Lower leg skin (tissue), 4 donors: ENCODE measurements around the gene YWHAE. TPM values are rescaled to one million over a fixed set of nuclear protein-coding genes. Genes with fewer than 3 reads are reported as not detected.
"Not testable (repeated sequence)": the region's sequence is repeated elsewhere in the genome, so short reads cannot be mapped to it uniquely, and the experiment has no call there.

Experiments
- DNase-seq, 2 donors: peaks; one replicate each; pipeline ENCODE4 v3.0.0-alpha.2; 2019; ENCODE audit warnings: low spot score in 2 of 2
- H3K4me3 ChIP-seq: fragments of 200-600 bp; sonication (generic); 2 replicates; pipeline ENCODE4 v1.5.1; 2017; ENCODE audit warnings: mild to moderate bottlenecking, low read depth; ENCODE audit not compliant: poor library complexity, severe bottlenecking
- POLR2A ChIP-seq, 2 donors: fragments of 450-650 bp; IDR thresholded peaks; one replicate each; pipeline ENCODE4 v1.6.1; 2016 to 2017; ENCODE audit warnings: antibody characterized with exemption in 2 of 2, mild to moderate bottlenecking in 1 of 2, moderate library complexity in 1 of 2
- WGBS, 2 donors: methylation state at CpG; one replicate each; pipeline ENCODE4 v1.1.5; 2018; 5-methylcytosine and 5-hydroxymethylcytosine counted together
- intact Hi-C: fragments of 100-400 bp; cut with DNase I; formaldehyde crosslinking; loops from one replicate; pipeline ENCODE4 v1.15.0; 2023; ENCODE audit warnings: low total_unique reads
- total RNA-seq, 4 donors: library from RNA; depleted of rRNA; stranded (reverse); fragments of >200 nt; gene quantifications; one replicate each; pipeline ENCODE4 v1.1.0, GENCODE V29; 2016
- TF ChIP-seq, protein P1 (sequence below), 3 donors: fragments of 450-650 bp; IDR thresholded peaks; one replicate each; pipeline ENCODE4 v1.5.1; 2016; ENCODE audit warnings: antibody characterized with exemption in 3 of 3, mild to moderate bottlenecking in 3 of 3, moderate library complexity in 2 of 3

The YWHAE gene
- total RNA-seq, 4 donors from 2014 or later = 431 to 648 (median 506) TPM

DNA sequence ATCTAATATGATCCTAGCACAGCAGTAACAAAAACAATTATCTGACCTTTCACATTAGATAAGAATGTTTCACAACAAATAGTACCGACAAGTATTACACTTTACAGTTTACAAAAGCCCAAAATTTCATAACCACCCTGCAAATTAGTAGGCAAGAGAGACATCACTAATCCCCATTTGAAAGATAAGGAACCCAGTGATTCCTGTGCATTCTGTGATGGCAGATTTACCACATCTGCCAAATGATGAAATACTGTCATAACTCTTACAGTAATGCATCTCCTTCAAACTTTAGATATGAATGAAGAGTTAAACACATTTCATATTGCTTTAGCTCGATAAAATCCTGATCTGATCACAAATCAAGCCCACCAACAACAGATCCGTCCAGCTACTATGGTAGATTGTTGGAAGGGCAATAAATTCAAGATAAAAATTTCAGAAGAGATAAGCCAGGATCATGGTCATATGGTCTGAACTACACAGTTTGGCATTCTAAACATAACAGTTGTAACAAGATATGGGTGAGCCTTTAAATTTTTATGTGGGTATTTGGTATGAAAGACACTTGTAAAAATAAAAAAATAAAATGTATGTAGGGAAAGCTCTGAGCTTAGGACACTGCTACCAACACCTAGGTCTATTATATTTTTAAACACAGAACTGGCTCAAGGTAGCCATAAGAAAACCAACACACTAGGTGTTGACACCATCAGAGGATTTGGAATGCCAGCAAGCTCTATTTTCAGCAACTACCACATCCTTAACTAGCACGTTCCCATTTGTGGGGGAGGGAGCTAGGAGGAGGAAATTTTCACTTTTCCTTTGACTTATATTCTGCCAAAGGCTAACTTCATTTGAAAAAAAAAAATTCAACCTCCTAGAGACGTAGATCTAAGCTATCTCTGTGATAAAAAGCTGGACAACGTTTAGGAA is 9.3 kb downstream of the YWHAE start:
- 24 to 25% methylated on average over 6 of the region's 6 CpGs for WGBS, 2 donors

DNA sequence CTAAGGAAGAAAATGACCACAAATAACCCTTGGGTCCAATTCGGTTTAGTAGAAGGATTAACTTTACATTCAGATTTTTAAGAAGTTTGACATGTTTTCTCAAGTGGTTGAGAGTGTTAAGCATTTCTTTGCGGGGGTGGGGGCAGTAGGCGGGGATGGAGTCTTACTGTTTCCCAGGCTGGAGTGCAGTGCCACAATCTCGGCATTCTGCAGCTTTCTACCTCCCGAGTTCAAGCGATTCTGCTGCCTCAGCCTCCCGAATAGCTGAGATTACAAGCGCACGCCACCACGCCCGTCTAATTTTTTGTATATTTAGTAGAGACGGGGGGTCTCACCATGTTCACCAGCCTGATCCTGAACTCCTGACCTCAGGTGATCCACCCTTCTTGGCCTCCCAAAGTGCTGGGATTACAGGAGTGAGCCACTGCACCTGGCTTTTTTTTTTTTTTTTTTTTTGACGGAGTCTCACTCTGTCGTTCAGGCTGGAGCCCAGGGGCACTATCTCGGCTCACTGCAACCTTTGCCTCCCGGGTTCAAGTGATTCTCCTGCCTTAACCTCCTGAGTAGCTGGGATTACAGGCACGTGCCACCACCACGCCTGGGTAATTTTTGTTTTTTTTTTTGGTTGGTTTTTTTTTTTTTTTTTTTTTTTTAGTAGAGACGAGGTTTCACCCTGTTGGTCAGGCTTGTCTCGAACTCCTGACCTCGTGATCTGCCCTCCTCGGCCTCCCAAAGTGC is 12.4 kb downstream of the YWHAE start:
- DNase-seq, H3K4me3 ChIP-seq, intact Hi-C loops: not testable (repeated sequence)
- 68 to 69% methylated on average over 21 to 22 of the region's 22 CpGs for WGBS, 2 donors

More for the DNA sequence above, 9.3 kb downstream of the YWHAE start:
- intact Hi-C loops = no loop called here
- no peak overlapping the region for H3K4me3 ChIP-seq
- no peak for DNase-seq
- no peak for TF ChIP-seq POLR2A (IDR thresholded peaks at IDR 0.05)
- TF ChIP-seq, protein P1, sequence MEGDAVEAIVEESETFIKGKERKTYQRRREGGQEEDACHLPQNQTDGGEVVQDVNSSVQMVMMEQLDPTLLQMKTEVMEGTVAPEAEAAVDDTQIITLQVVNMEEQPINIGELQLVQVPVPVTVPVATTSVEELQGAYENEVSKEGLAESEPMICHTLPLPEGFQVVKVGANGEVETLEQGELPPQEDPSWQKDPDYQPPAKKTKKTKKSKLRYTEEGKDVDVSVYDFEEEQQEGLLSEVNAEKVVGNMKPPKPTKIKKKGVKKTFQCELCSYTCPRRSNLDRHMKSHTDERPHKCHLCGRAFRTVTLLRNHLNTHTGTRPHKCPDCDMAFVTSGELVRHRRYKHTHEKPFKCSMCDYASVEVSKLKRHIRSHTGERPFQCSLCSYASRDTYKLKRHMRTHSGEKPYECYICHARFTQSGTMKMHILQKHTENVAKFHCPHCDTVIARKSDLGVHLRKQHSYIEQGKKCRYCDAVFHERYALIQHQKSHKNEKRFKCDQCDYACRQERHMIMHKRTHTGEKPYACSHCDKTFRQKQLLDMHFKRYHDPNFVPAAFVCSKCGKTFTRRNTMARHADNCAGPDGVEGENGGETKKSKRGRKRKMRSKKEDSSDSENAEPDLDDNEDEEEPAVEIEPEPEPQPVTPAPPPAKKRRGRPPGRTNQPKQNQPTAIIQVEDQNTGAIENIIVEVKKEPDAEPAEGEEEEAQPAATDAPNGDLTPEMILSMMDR (IDR thresholded peaks at IDR 0.05) = no peak

GRCh38 chr17:1386675-1387190 is 13.3 kb downstream of the YWHAE start:
- DNase-seq, intact Hi-C loops: not testable (repeated sequence)

GRCh38 chr17:1386265-1386664 is 13.8 kb downstream of the YWHAE start:
- no peak overlapping the region for H3K4me3 ChIP-seq
- TF ChIP-seq POLR2A (IDR thresholded peaks at IDR 0.05) = no peak
- TF ChIP-seq, protein P1 (IDR thresholded peaks at IDR 0.05) = no peak
- WGBS, 2 donors = 85 to 88% methylated on average over 2 of the region's 2 CpGs
- intact Hi-C loops = no loop called here
- DNase-seq = no peak

More at GRCh38 chr17:1386675-1387190, 13.3 kb downstream of the YWHAE start:
- WGBS, 2 donors = 71 to 75% methylated on average over 8 of the region's 8 CpGs
- H3K4me3 ChIP-seq = not testable (repeated sequence)

DNA sequence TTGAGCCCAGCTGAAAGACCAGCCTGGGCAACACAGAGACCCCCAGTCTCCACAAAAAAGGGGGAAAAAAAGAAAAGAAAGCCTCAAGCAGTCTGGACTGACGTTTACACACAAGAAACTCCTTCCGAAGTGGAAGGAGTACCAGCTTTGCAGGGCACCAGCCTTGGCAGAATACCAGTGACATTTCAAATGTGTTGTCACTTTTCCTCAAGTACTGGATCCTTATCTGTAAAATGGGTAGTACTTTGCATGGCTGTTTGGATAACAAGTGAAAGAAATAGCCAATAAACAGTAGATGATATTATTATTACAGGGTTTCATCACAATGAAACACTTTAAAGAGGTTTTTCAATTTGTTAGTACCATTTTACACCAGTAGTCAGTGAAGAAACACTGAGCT is 14.2 kb downstream of the YWHAE start:
- DNase-seq = no peak
- intact Hi-C loops = no loop called here
- WGBS, 2 donors = 23 to 29% methylated on average over 2 of the region's 2 CpGs

DNA sequence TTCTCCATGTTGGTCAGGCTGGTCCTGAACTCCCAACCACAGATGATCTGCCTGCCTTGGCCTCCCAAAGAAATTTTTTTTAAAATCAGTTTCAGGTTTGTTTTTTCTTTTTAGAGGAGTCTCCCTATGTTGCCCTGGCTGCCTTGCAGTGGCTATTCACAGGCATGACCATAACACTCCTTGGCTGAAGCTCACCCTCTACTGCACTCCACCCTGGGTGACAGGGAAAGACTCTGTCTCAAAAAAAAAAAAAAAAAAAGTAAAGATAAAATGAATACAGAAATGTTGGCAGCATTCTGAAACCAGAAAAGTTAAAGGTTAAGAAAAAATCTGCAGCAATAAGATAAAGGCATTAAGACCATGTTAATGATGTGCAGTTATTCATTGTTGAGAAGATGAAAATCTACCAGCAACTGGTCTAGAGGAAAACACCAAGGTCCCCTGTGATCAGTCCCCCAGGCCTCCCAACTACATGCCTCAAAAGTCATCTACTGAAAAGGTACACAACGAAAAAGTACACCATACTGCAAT is 15.1 kb downstream of the YWHAE start:
- 0 to 18% methylated on average over 1 of the region's 1 CpG for WGBS, 2 donors
- intact Hi-C loops = no loop called here
- H3K4me3 ChIP-seq = no peak overlapping the region
- DNase-seq = no peak
- TF ChIP-seq POLR2A (IDR thresholded peaks at IDR 0.05) = no peak
- TF ChIP-seq, protein P1 (IDR thresholded peaks at IDR 0.05) = no peak

More for the DNA sequence above, 14.2 kb downstream of the YWHAE start:
- TF ChIP-seq, protein P1 (IDR thresholded peaks at IDR 0.05) = no peak
- TF ChIP-seq POLR2A (IDR thresholded peaks at IDR 0.05) = no peak
- no peak overlapping the region for H3K4me3 ChIP-seq
